Stimulated activated CD4-positive, alpha-beta T cell treated with anti-CD3 and anti-CD28 coated beads, Interleukin-4, amount 100 ng/mL, for 4 hours (primary cell): ENCODE results near the gene BIRC6.
"Not testable (repeated sequence)": the region's sequence is repeated elsewhere in the genome, so short reads cannot be mapped to it uniquely, and the experiment has no call there.

Source experiments
- DNase-seq, 2 experiments: peaks; one replicate each; pipeline ENCODE4 v3.0.0-alpha.2; 2020

BIRC6 gene

DNA sequence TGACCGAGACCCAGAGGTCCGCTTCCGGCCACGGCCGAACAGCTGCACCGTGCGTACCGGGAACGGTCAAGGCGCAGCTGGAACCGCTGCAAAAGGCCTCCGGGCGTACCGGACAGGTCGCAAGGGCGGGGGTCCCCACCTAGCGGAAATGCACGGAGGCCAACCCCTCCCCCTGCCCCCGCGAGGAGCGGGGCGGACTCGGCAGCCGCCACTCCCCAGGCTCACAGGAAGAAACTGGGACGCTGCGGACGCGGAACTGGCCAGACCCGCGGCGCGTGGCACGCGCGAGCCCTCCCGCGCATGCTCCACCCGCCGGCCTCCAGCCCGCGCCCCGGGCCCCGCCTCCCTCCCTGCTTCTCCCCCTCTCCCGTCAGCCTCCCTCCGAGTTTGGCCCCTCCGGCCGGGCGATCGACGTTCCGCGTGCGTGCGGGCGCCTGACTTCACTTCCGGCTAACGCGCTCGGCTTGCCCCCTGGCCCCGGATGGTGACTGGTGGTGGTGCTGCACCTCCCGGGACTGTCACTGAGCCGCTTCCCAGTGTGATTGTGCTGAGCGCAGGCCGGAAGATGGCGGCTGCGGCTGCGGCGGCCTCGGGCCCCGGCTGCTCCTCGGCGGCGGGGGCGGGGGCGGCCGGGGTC lies at the start of gene BIRC6:
Gene BIRC6 (plus strand): TSS at position 343 of the 637 bp plus-strand sequence. CDS start 139 bp downstream, at position 482.
- DNase-seq, result peak; percentile 85 to 96

DNA sequence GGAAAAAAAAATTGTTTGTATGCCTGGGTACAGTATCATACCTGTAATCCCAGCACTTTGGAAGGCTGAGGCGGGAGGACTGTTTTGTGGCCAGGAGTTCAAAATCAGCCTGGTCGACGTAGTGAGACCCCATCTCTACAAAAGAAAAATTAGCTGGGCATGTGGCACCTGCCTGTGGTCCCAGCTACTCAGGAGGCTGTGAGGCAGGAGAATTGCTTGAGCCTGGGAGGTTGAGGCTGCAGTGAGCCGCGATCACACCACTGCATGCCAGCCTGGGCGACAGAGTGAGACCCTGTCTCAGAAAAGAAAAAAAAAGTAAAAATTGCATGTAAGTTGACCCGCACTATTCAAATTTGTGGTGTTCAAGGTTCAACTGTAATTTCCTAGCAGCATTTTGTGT lies 46.2 kb upstream of the BIRC6 start:
- DNase-seq, result no peak

- DNase-seq, result no peak
These were observed 41.9 kb upstream of the BIRC6 start for GRCh38 chr2:32314886-32315285.

- not testable (repeated sequence) for DNase-seq
These were observed 28.1 kb upstream of the BIRC6 start for GRCh38 chr2:32328679-32329078.

DNA sequence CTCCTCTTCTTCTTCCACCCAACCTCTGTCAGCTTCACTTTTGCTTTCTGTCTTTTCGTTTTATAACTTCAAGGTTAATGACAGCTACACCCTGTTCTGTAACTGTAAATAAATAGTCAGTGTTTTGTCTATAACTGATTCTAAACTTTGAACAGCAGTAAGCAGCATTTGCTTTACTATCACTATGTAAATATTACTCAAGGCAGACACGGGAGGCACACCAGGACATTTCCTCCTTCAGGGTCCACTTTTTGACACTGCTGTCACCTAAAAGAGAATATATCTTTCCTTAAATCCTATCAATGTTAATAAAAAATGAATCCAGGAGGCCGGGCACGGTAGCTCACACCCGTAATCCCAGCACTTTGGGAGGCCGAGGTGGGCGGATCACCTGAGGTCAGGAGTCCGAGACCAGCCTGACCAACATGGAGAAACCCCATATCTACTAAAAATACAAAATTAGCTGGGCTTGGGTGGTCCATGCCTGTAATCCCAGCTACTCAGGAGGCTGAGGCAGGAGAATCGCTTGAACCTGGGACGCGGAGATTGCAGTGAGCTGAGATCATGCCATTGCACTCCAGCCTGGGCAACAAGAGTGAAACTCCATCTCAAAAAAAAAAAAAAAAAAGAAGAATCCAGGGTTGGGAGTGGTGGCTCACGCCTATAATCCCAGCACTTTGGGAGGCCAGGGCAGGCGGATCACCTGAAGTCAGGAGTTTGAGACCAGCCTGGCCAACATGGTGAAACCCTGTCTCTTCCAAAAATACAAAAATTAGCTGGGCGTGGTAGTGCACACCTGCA lies 27.4 kb upstream of the BIRC6 start:
- not testable (repeated sequence) for DNase-seq

DNA sequence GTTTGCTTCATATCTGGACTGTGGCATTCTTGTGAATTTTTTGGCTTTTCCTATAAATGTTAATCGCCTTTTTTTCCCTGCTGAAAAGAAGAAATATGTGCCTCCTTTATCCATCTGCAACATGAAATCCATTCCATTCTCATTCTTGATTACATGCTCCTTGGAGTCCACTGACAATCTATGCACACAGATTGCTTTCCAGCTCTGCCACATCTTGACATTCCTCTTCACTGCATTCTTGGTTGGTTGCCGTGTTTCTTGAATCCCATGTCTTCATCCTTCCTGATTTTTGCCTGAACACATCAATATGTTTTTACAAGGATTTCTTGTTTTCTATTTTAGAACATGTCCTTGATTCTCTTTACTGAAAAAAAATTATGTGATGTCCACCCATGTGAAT lies 26.7 kb upstream of the BIRC6 start:
- DNase-seq, result no peak

DNA sequence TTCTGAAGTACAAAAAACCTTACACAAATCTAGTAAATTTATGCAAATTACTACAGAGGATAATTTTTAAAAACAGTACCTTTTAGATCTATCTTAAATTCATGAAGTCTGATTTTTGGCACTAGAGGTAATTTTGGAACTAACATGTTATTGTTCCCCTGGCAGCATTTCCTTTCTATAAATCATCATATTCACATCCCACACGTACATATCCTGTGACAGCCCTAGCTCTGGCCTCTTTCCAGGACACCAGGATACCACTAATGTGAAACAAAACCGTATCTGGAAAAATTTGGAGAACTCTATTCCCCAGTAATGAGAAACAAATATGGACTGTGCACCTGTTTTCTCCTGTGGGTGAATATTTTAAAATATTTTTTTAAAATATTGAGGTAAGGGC lies 14.0 kb upstream of the BIRC6 start:
- no peak for DNase-seq

DNA sequence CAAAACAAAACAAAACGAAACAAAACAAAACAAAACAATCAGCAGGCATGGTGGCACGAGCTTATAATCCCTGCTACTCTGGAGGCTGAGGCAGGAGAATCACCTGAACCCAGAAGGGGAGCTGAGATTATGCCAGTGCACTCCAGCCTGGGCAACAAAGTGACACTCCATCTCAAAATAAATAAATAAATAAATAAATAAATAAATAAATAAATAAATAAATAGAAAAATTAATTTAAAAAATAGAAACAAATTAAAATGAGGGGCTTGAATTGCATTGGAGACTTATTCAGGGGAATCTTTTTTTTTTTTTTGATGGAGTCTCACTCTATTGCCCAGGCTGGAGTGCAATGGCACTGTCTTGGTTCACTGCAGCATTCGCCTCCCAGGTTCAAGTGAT lies 6.0 kb upstream of the BIRC6 start:
- not testable (repeated sequence) for DNase-seq

- DNase-seq, result no peak
These were observed 695 bp upstream of the BIRC6 start for GRCh38 chr2:32355976-32356680.

DNA sequence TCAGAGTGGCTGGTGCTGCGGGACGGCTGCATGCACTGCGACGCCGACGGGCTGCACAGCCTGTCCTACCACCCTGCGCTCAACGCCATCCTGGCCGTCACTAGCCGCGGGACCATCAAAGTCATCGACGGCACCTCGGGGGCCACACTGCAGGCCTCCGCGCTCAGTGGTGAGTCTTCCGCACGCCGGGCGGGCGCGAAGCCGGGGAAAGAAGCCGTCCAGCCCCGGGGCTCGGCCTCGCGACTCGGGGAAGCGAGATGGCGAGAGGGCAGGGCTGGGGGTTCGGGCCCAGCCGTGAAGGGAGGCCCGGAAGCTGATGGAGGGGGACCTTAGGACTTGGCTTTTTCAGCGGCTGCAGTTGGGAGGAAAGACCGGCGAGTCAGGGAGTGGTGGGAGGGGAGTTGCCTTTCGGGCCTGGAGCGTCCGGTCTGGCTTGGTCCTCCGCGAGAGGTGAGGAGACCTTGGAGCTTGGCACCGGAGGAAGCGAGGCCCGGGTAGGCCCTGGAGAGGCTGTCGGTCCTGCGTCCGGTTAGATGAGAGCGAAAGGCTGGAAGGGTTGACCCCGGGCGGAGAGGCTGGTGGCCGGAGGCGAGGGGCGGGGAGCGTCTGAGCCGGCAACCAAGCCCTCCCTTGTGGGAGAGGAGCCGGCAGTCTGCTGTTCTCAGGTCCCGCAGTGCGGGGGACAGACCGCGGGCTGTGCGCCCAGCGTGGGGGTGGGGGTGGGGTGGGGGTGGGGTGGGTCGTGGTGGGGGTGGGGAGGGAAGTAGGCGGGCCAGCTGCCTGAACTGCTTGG lies 691 bp downstream of the BIRC6 start:
- DNase-seq, result peak; percentile 15 to 21

DNA sequence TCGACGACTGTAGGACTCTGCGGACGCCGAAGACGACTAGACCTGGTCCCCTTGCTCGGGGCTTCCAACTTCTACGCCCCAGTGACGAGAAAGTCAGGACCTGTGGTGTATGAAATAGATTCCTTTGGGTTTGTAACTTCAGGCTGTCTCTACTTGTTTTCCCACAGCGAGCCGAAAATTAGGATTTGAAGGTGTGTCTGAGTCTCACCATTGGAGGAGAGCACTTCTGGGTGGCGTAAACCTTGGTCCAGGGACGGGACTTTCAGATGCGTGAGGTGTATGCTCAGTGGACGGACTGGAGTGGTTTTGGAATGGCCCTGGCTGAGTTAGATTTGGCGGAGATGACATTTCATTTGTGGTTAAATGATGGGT lies 1.3 kb downstream of the BIRC6 start:
- no peak for DNase-seq

DNA sequence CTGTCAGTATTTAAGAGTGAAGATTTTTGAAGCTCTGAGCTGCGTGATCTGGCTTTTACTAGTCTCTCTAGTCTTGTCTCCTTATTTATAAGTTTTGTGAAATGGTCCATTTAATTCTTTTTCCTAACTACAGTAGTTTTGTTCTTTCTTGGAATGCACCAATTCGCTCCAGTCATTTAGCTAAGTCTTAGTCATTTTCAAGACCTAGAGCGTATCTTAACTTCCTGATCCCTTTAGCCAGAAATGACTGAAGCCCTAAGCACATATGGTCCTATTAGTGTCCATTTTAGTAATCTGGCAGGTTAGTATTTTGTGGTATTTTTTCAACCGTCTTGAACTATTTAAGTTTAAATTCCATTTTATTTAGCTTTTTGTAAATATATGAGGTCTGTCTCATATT lies 3.6 kb downstream of the BIRC6 start:
- no peak for DNase-seq

GRCh38 chr2:32362997-32363396 lies 6.2 kb downstream of the BIRC6 start:
- DNase-seq, result not testable (repeated sequence)

- DNase-seq, result no peak
These were observed 6.8 kb downstream of the BIRC6 start for GRCh38 chr2:32363597-32363996.

DNA sequence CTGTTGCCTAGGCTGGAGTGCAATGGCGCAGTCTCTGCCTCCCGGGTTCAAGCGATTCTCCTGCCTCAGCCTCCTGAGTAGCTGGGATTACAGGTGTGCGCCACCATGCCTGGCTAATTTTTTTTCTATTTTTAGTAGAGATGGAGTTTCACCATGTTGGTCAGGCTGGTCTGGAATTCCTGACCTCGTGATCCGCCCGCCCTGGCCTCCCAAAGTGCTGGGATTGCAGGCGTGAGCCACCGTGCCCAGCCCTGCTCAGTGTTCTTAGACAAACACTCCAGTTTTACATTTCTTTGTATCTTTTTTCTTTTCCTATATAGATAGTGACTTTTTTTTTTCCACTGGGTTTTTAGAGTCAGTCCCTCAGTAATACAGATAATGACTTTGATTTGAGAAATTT lies 7.5 kb downstream of the BIRC6 start:
- not testable (repeated sequence) for DNase-seq

DNA sequence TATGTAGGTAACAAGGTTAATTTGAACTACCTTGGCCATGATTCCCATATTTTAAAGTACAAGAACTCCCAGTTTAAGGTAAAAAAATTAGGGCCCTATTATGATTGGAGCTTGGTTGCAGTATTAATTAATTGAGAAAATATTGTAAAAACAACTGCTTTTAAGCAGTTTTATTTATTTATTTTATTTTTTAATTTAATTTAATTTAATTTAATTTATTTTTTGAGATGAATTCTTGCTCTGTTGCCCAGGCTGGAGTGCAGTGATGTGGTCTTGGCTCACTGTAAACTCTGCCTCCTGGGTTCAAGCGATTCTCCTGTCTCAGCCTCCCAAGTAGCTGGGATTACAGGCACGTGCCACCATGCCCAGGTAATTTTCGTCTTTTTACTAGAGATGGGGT lies 8.9 kb downstream of the BIRC6 start:
- DNase-seq, result not testable (repeated sequence)

DNA sequence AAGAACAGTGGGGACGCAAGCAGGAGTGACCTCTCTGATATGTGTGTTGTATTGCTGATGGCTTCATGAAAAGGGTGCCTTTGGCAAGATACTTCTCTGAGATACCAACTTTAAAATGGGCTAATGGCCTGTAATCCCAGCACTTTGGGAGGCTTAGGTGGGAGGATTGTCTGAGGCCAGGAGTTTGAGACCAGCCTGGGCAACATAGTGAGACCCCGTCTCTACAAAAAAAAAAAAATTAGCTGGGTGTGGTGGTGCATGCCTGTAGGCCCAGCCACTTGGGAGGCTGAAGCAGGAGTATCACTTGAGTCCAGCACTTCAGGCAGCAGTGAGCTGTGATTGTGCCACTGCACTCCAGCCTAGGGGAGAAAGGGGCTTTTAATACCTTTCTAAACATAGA lies 9.8 kb downstream of the BIRC6 start:
- DNase-seq, result no peak

DNA sequence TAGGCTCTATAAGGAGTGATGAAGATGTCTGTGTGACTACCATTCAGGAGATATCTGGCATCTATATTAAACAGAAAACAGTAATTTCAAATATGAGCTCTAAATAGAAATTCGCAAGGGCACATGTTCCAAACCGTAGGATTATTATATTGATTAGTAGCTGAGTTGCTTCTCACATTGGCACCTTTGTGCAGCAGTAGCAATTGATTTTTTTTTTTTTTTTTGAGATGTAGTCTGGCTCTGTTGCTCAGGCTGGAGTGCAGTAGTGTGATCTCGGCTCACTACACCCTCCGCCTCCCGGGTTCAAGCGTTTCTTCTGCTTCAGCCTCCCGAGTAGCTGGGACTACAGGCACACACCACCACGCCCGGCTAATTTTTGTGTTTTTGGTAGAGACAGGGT lies 12.4 kb downstream of the BIRC6 start:
- no peak for DNase-seq

DNA sequence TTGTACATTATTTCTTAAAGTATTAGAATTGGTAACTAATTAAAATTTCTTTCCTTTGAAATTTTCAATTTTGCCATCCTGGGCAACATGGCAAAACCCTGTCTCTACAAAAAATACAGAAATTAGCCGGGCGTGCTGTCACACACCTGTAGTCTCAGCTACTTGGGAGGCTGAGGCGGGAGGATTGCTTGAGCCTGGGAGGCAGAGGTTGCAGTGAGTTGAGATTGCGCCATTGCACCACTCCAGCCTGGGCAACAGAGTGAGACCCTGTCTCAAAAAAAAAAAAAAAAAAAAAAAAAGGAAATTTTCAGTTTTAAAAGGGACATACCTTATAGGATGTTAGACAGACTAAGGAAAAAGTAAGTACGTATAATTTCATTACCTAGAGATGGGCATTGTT lies 14.1 kb downstream of the BIRC6 start:
- not testable (repeated sequence) for DNase-seq

DNA sequence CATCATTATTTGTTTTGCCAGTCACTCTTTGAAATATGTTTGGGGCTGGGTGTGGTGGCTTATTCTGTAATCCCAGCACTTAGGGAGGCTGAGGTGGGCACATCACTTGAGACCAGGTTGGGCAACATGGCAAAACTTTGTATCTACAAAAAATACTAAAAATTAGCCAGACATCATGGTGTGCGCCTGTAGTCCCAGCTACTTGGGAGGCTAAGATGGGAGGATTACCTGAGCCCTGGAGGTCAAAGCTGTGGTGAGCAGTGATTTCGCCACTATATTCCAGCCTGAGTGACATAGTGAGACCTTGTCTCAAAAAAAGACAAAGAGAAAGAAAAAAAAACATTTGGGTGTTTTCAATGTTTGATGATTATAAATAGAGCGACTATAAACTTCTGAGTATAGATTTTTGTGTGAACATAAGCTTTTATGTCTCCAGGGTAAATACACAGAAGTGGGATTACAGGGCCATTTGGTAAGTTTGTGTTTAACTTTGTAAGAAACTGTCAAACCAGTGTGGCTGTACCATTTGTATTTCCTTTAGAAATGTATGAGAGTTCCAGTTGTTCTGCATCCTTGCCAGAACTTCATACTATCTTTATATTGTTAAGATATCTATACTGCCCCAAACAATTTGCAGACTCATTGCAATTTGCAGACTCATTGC lies 15.8 kb downstream of the BIRC6 start:
- DNase-seq, result no peak

GRCh38 chr2:32375228-32375892 lies 18.5 kb downstream of the BIRC6 start:
- no peak for DNase-seq

DNA sequence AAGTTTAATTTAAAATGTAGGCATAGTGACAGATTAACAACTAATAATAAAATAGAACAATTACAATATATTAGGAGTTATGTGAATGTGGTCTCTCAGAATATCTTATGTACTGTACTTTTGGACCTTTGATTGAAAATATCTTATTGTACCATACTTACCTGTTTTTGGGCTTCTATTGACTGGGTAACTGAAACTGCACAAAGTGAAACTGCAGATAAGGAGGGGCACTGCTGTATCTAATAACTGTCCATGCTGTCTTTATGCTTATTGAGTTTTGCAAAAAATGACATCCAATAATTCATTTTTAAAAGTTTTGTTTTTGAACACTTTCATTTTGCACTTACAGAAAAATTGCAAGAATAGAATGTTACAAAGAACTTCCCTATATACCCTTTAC lies 19.9 kb downstream of the BIRC6 start:
- no peak for DNase-seq
